ENCODE results near the gene CNNM4.

GRCh38 chr2:96768083-96768561 lies 7.4 kb downstream of the CNNM4 start:
- TF ChIP-seq CTCF (IDR thresholded peaks at IDR 0.05) (no peak), POLR2A (IDR thresholded peaks at IDR 0.05) (peak; percentile 40 to 58)

Data from Peyer's patch (tissue), 4 donors.